Natural killer cell (primary cell): ENCODE measurements around the gene CPNE4. TPM values are rescaled to one million over a fixed set of nuclear protein-coding genes. Genes with fewer than 3 reads are reported as not detected.

Source experiments
- ATAC-seq, 3 donors: fragments of 150-1000 bp in 2 of 3; fragments of 200-7000 bp in 1 of 3; cut with Tn5 transposase; 1 replicate in 1 of 3; 2 replicates in 2 of 3; pipeline ENCODE4 v1.10.0; 2021; ENCODE audit warnings: mild to moderate bottlenecking in 2 of 3, moderate library complexity in 2 of 3
- DNase-seq, 2 donors: peaks; one replicate each; pipeline versions ENCODE4 v3.0.0 to v3.0.0-alpha.2; 2013 to 2021; ENCODE audit warnings: mixed read lengths in 1 of 2
- H3K27ac ChIP-seq: one replicate; pipeline ENCODE4 v1.5.1; 2013; ENCODE audit warnings: mild to moderate bottlenecking, low read length
- H3K27me3 ChIP-seq: one replicate; pipeline ENCODE4 v1.6.1; 2013; ENCODE audit warnings: low read length; ENCODE audit not compliant: control insufficient read depth, insufficient read depth
- H3K36me3 ChIP-seq: one replicate; pipeline ENCODE4 v1.6.1; 2013; ENCODE audit warnings: low read length; ENCODE audit not compliant: control insufficient read depth, insufficient read depth
- H3K4me1 ChIP-seq: one replicate; pipeline ENCODE4 v1.6.1; 2013; ENCODE audit warnings: low read length; ENCODE audit not compliant: control insufficient read depth, insufficient read depth
- H3K4me3 ChIP-seq: one replicate; pipeline ENCODE4 v1.5.1; 2013; ENCODE audit warnings: low read length
- H3K9me3 ChIP-seq: one replicate; pipeline ENCODE4 v1.6.1; 2013; ENCODE audit warnings: low read length; ENCODE audit not compliant: control insufficient read depth, insufficient read depth
- H3K27ac Mint-ChIP-seq, 2 donors: one replicate each; pipeline ENCODE4 v1.8.0; 2022; ENCODE audit warnings: mild to moderate bottlenecking in 2 of 2, mixed read lengths in 2 of 2, moderate library complexity in 1 of 2
- H3K27me3 Mint-ChIP-seq, 2 donors: one replicate each; pipeline ENCODE4 v1.8.0; 2022; ENCODE audit warnings: low read depth in 2 of 2, mixed read lengths in 2 of 2
- H3K36me3 Mint-ChIP-seq: one replicate; pipeline ENCODE4 v1.8.0; 2022; ENCODE audit warnings: mixed read lengths
- H3K4me1 Mint-ChIP-seq, 2 donors: one replicate each; pipeline ENCODE4 v1.8.0; 2022; ENCODE audit warnings: mixed read lengths in 2 of 2
- H3K4me3 Mint-ChIP-seq: one replicate; pipeline ENCODE4 v1.8.0; 2022; ENCODE audit warnings: mild to moderate bottlenecking, moderate library complexity, mixed read lengths
- H3K9me3 Mint-ChIP-seq, 2 donors: one replicate each; pipeline ENCODE4 v1.8.0; 2022; ENCODE audit warnings: mixed read lengths in 2 of 2
- WGBS: methylation state at CpG from one replicate; pipeline ENCODE4 v1.1.7; 2013; ENCODE audit warnings: missing lambda C conversion rate; ENCODE audit not compliant: insufficient coverage; 5-methylcytosine and 5-hydroxymethylcytosine counted together
- intact Hi-C: fragments of 100-400 bp; cut with micrococcal nuclease; formaldehyde crosslinking; loops from one replicate; pipeline ENCODE4 v1.14.2; 2022
- total RNA-seq, 4 donors: library from RNA; stranded (reverse); fragments of 120-200 nt in 1 of 4; gene quantifications; one replicate each; pipeline versions ENCODE4 v1.2.3 to v1.2.4, GENCODE V29; 2013 to 2022
- TF ChIP-seq, protein P1 (sequence below): fragments of 200-600 bp; IDR thresholded peaks from one replicate; pipeline ENCODE4 v1.8.0; 2022; ENCODE audit warnings: antibody characterized with exemption

Gene CPNE4
- total RNA-seq, 3 donors from 2014 or later (not counting 1 experiment from before 2014, with no cell fraction given), result not detected

DNA sequence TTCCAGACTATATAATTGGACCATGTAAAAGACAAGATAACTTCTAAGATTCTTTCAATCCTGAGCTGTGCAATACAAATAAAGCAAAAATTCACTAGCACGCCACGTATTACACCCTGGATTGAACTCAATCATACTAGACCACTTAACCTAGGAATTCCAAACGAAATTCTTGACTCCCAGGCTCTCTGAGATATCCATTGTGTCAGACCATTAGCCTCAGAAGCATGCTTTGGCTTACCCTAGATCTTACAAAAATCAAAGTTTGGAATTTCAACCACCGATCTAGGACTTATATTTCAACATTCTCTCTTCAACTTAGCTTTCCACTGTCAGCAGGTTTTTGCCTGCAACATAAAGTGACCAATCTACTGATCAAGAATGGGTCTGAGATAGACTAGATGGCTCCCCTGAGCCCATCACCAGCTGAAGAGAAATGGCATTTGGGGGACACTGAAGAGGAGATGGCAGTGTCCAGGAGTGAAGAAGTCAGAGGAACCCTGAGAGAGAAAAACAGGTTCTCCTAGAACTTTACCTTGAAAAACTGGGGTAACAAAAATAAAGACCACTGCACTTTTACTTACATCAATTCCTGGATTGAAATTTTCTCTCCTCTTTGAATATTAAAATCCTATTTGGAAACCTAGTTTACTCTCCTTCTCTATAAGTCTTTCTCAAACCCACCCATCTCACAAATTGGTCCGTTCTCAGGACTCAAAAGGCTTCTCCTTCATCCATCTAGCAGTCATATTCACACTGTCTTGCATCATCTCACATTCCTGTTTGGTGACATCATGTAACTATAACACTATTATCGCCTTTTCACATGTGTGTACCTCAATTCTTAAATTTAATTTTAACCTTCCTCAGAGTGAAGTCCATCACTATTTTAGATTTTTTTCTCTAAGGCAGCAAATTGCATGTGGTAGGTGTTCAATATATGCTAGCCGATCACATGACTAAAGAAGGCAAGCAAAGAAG lies 18.5 kb downstream of the CPNE4 start:
- WGBS, result 72% methylated on average over 7 of the region's 7 CpGs
- Mint-ChIP-seq H3K36me3 (no peaks in the 10 kb centered on the region), H3K4me3 (no peak overlapping the region)

DNA sequence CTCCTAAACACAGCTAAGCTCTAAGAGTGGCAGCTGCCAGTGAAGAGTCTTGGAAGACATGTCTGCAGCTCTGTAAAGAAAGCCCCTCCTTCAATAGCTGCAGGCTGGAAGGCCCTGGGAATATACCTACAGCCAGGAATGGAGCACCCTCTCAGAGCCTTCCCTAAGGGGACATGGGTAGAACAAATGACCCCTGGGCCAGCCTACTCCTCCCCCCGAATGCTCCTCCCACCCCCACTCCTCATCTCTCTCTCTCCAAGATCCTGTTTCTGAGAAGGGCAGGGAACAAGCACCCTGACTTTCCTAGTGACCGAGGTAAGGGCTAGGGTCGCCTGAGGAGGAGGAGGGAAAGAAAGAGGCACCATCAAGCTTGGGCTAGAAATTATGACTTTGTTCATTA lies 20.7 kb downstream of the CPNE4 start:
- Histone ChIP-seq H3K9me3 (no peaks in the 10 kb centered on the region), H3K36me3 (no peaks in the 10 kb centered on the region), H3K27me3 (no peaks in the 10 kb centered on the region), H3K27ac (no peak overlapping the region), H3K4me3 (no peak overlapping the region), H3K4me1 (no peaks in the 10 kb centered on the region)
- TF ChIP-seq, protein P1, sequence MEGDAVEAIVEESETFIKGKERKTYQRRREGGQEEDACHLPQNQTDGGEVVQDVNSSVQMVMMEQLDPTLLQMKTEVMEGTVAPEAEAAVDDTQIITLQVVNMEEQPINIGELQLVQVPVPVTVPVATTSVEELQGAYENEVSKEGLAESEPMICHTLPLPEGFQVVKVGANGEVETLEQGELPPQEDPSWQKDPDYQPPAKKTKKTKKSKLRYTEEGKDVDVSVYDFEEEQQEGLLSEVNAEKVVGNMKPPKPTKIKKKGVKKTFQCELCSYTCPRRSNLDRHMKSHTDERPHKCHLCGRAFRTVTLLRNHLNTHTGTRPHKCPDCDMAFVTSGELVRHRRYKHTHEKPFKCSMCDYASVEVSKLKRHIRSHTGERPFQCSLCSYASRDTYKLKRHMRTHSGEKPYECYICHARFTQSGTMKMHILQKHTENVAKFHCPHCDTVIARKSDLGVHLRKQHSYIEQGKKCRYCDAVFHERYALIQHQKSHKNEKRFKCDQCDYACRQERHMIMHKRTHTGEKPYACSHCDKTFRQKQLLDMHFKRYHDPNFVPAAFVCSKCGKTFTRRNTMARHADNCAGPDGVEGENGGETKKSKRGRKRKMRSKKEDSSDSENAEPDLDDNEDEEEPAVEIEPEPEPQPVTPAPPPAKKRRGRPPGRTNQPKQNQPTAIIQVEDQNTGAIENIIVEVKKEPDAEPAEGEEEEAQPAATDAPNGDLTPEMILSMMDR, result no peak
- WGBS, result 67% methylated on average over 3 of the region's 3 CpGs
- no peaks in the 10 kb centered on the region for H3K36me3 Mint-ChIP-seq
- no peak overlapping the region for H3K4me3 Mint-ChIP-seq
- H3K27ac Mint-ChIP-seq, result no peak overlapping the region
- DNase-seq (no peak), ATAC-seq (no peak)
- no peaks in the 10 kb centered on the region for H3K9me3 Mint-ChIP-seq
- H3K27me3 Mint-ChIP-seq, result no peaks in the 10 kb centered on the region
- no peaks in the 10 kb centered on the region for H3K4me1 Mint-ChIP-seq
- intact Hi-C loops, result no loop called here

More for the DNA sequence above, 18.5 kb downstream of the CPNE4 start:
- Mint-ChIP-seq H3K27me3 (no peaks in the 10 kb centered on the region), H3K9me3 (no peaks in the 10 kb centered on the region), H3K4me1 (no peaks in the 10 kb centered on the region), H3K27ac (no peak overlapping the region)
- DNase-seq, result no peak
- Histone ChIP-seq H3K9me3 (no peaks in the 10 kb centered on the region), H3K4me3 (no peak overlapping the region), H3K27ac (no peak overlapping the region), H3K36me3 (no peaks in the 10 kb centered on the region), H3K4me1 (no peaks in the 10 kb centered on the region), H3K27me3 (no peaks in the 10 kb centered on the region)
- ATAC-seq, result no peak
- TF ChIP-seq, protein P1, result no peak
- intact Hi-C loops, result no loop called here

DNA sequence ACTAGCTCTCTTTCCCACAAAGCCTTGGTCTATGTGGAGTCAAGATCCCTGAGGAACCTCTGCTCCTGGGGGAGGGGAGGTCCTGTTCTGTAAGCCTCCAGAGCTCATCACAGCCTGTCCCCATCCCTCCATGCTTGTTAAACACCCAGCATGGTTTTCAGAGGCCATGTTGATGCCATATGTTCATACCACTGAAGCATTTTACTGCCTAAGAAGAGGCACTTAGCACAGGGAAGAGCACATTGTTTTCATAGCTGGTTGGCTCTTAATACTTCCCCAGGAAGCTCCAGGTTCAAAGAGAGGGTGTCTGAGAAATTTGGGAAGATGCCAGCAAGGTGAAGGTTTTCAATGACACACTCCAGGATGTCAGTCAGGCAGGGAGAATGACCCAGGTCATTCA lies 25.6 kb downstream of the CPNE4 start:
- TF ChIP-seq, protein P1, result no peak
- Mint-ChIP-seq H3K4me3 (no peak overlapping the region), H3K27ac (no peak overlapping the region), H3K9me3 (no peaks in the 10 kb centered on the region), H3K4me1 (no peaks in the 10 kb centered on the region), H3K36me3 (no peaks in the 10 kb centered on the region), H3K27me3 (peaks cover 3 to 8% of the 10 kb centered on the region in 2 donors)
- no peak overlapping the region for H3K27ac ChIP-seq
- no peak overlapping the region for H3K4me3 ChIP-seq
- no peak for DNase-seq
- H3K27me3 ChIP-seq, result no peaks in the 10 kb centered on the region
- intact Hi-C loops, result no loop called here
- no peaks in the 10 kb centered on the region for H3K9me3 ChIP-seq
- H3K4me1 ChIP-seq, result no peaks in the 10 kb centered on the region
- no peak for ATAC-seq
- H3K36me3 ChIP-seq, result no peaks in the 10 kb centered on the region
